H7 (cell line): ENCODE data around the gene PRAMEF18. TPM values are rescaled to one million over a fixed set of nuclear protein-coding genes. Genes with fewer than 3 reads are reported as not detected.
"Not testable (repeated sequence)": the region's sequence is repeated elsewhere in the genome, so short reads cannot be mapped to it uniquely, and the experiment has no call there.

Source experiments
- DNase-seq: peaks from one replicate; pipeline ENCODE4 v3.0.0; 2012
- H3K27me3 ChIP-seq: 2 replicates; pipeline ENCODE4 v1.6.0; 2011; ENCODE audit warnings: mild to moderate bottlenecking, low read length; ENCODE audit not compliant: control insufficient read depth, insufficient read depth
- H3K36me3 ChIP-seq: replicated peaks from 2 replicates; pipeline ENCODE4 v1.5.1; 2011; ENCODE audit warnings: low read length; ENCODE audit not compliant: control insufficient read depth, insufficient read depth
- H3K4me3 ChIP-seq: 2 replicates; pipeline ENCODE4 v1.5.1; 2011; ENCODE audit warnings: low read depth, mild to moderate bottlenecking, control low read depth, low read length, moderate library complexity; ENCODE audit not compliant: insufficient read depth
- total RNA-seq: library from RNA; depleted of rRNA; stranded (reverse); fragments of >200 nt; shearing (Covaris generic); gene quantifications from 2 replicates; pipeline ENCODE4 v1.2.3, GENCODE V29; 2014; rRNA removed

Gene PRAMEF18, protein sequence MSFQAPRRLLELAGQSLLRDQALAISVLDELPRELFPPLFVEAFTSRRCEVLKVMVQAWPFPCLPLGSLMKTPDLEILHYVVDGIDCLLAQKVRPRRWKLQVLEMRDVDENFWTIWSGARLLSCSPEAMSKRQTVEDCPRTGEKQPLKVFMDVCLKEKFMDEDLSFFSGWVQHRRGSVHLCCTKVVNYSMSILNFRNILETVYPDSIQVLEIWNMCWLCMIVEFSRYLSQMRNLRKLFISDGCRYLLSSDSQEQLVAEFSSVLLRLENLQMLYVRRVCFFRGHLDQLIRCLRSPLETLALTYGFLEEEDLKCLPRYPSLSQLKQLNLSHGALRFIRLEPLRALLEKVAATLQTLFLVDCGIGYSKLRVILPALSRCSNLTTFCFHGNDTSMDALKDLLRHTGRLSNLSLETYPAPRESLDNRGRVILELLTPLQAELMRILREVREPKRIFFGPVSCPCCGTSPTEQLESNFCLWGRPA
- total RNA-seq, result not detected in 2 replicates

GRCh38 chr1:13225675-13226204 lies at the start of gene PRAMEF18:
Gene PRAMEF18 (minus strand): TSS chr1:13226154. CDS start chr1:13226106, 48 bp downstream.
- H3K27me3 ChIP-seq, DNase-seq, H3K36me3 ChIP-seq: not testable (repeated sequence)

GRCh38 chr1:13265124-13265523 lies 39.2 kb upstream of the PRAMEF18 start:
- DNase-seq, H3K27me3 ChIP-seq, H3K4me3 ChIP-seq, H3K36me3 ChIP-seq: not testable (repeated sequence)

More at GRCh38 chr1:13225675-13226204, at the start of gene PRAMEF18:
- H3K4me3 ChIP-seq, result not testable (repeated sequence)

- H3K27me3 ChIP-seq, H3K4me3 ChIP-seq, H3K36me3 ChIP-seq, DNase-seq: not testable (repeated sequence)
Measured at GRCh38 chr1:13253898-13254297, 27.9 kb upstream of the PRAMEF18 start, which contains the start of gene PRAMEF5. Gene PRAMEF5 (plus strand): TSS chr1:13254198. CDS start chr1:13259269, 5,071 bp downstream.

- not testable (repeated sequence) for H3K36me3 ChIP-seq, DNase-seq, H3K27me3 ChIP-seq, H3K4me3 ChIP-seq
Measured at GRCh38 chr1:13247122-13247521, 21.2 kb upstream of the PRAMEF18 start.

DNA sequence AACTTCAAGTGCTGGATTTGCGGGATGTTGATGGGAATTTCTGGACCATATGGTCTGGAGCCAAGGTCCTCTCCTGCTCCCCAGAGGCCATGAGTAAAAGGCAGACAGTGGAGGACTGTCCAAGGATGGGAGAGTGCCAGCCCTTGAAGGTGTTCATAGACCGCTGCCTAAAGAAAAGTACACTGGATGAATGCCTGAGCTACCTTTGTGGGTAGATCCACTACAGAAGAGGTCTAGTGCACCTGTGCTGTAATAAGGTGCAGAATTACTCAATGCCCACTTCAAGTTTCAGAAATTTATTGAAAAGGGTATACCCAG lies 20.6 kb upstream of the PRAMEF18 start:
- not testable (repeated sequence) for H3K36me3 ChIP-seq, H3K4me3 ChIP-seq, DNase-seq, H3K27me3 ChIP-seq

- H3K4me3 ChIP-seq, H3K27me3 ChIP-seq, H3K36me3 ChIP-seq, DNase-seq: not testable (repeated sequence)
Measured at GRCh38 chr1:13245841-13246553, 20.0 kb upstream of the PRAMEF18 start.

GRCh38 chr1:13243536-13244263 lies 17.7 kb upstream of the PRAMEF18 start:
- H3K27me3 ChIP-seq, H3K4me3 ChIP-seq, DNase-seq, H3K36me3 ChIP-seq: not testable (repeated sequence)

DNA sequence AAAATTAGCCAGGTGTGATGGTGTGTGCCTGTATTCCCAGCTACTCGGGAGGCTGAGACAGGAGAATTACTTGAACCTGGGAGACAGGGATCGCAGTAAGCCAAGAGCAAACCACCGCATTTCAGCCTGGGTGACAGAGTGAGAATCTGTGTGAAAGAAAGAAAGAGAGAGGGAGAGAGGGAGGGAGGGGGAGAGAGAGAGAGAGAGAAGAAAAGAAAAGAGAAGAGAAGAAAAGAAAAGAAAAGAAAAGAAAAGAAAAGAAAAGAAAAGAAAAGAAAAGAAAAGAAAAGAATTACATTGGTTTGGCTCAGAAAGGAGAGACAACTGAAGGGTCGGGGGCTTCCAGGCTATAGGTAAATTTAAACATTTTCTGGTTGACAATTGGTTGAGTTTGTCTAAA lies 13.7 kb upstream of the PRAMEF18 start:
- H3K27me3 ChIP-seq, DNase-seq, H3K4me3 ChIP-seq, H3K36me3 ChIP-seq: not testable (repeated sequence)

- not testable (repeated sequence) for DNase-seq, H3K4me3 ChIP-seq, H3K27me3 ChIP-seq, H3K36me3 ChIP-seq
Measured at GRCh38 chr1:13237572-13237971, 11.6 kb upstream of the PRAMEF18 start.

DNA sequence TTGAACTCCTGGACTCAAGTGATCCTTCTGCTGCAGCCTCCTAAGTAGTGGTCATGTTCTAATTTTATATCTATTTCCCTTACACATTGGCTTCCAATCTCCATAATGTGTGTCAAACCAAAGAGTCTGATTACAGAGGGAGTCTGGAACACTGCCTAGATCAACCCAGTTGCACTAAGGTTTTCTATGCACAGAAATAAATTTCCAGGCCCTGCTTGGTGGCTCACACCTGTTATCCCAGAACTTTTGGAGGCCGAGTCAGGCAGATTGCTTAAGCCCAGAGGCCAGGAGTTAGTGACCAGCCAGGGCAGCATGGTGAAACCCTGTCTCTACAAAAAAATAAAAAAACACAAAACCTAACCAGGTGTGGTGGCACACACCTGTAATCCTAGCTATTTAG lies 8.1 kb upstream of the PRAMEF18 start:
- not testable (repeated sequence) for H3K36me3 ChIP-seq, DNase-seq, H3K4me3 ChIP-seq, H3K27me3 ChIP-seq

- H3K36me3 ChIP-seq, H3K27me3 ChIP-seq, DNase-seq, H3K4me3 ChIP-seq: not testable (repeated sequence)
Measured at GRCh38 chr1:13232056-13232455, 6.1 kb upstream of the PRAMEF18 start.

DNA sequence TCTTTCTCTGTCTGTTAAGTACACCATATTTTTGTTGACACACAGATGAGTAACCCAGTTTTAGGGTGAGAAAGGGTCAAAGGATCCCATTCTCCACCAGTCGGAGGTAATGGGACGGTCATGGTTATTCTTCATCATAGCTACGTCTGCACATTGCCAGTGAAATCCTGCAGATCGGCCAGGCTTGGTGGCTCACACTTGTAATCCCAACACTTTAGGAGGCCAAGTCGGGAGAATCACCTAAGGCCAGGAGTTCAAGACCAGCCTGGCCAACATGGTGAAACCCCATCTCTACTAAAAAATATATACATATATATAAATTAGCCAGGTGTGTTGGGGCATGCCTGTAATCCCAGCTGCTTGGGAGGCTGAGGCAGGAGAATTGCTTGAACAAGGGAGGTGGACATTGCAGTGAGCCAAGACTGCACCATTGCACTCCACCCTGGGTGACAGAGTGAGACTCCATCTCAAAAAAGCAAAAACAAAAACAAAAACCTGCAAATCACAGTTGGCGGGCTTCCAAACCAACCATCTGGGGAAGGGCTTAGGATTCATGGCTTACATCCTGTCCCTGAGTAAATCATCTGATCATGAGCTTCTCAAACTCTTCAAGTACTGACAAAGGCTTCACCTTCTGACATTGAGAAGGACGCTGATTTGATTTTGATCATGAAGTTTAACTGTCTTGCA lies 5.3 kb upstream of the PRAMEF18 start:
- not testable (repeated sequence) for H3K4me3 ChIP-seq, DNase-seq, H3K36me3 ChIP-seq, H3K27me3 ChIP-seq

GRCh38 chr1:13230601-13231000 lies 4.6 kb upstream of the PRAMEF18 start:
- not testable (repeated sequence) for H3K4me3 ChIP-seq, DNase-seq, H3K27me3 ChIP-seq, H3K36me3 ChIP-seq

DNA sequence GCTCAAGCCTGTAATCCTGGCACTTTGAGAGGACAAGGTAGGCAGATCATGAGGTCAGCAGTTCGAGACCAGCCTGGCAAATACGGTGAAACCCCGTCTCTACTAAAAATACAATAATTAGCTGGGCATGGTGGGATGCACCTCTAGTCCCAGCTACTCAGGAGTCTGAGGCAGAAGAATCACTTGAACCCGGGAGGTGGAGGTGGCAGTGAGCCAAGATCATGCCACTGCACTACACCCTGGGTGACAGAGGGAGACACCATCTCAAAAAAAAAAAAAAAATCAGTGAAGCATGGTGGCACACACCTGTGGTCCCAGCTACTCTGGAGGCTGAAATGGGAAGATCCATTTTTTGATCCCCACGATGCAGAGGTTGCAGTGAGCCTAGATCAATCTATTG lies 4.1 kb upstream of the PRAMEF18 start:
- not testable (repeated sequence) for H3K4me3 ChIP-seq, H3K27me3 ChIP-seq, H3K36me3 ChIP-seq, DNase-seq
